ENCODE measurements around the gene FBXO33.

The FBXO33 gene

DNA sequence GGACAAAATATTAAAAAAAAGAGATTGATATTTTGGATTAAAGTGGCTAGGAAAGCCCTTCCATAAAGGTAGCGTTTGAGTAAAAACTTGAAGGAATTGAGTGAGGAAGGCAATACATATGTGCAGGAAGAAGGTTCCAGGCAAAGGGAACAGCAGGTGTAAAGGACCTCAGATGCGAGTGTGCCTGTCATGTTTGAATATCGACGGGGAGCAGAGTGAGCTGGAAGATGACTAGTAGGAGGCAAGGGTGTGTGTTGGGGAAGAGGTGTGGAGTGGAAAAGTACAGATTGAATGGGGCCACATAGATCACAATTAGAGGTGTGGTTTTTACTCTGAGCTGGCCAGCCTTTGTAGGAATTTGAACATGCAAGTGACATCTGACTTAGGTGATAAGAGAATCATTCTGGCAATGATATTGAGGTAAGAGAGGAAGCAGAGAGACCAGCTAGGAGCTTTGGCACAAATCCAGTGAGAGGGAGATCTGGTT lies 15.0 kb upstream of the FBXO33 start:
- H3K27me3 Mint-ChIP-seq (ENCODE audit: low read depth, poor library complexity): no peaks in the 10 kb centered on the region
- no peak for DNase-seq
- no peak overlapping the region for H3K4me3 Mint-ChIP-seq
- TF ChIP-seq, protein P1, sequence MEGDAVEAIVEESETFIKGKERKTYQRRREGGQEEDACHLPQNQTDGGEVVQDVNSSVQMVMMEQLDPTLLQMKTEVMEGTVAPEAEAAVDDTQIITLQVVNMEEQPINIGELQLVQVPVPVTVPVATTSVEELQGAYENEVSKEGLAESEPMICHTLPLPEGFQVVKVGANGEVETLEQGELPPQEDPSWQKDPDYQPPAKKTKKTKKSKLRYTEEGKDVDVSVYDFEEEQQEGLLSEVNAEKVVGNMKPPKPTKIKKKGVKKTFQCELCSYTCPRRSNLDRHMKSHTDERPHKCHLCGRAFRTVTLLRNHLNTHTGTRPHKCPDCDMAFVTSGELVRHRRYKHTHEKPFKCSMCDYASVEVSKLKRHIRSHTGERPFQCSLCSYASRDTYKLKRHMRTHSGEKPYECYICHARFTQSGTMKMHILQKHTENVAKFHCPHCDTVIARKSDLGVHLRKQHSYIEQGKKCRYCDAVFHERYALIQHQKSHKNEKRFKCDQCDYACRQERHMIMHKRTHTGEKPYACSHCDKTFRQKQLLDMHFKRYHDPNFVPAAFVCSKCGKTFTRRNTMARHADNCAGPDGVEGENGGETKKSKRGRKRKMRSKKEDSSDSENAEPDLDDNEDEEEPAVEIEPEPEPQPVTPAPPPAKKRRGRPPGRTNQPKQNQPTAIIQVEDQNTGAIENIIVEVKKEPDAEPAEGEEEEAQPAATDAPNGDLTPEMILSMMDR (IDR thresholded peaks at IDR 0.05): no peak
- H3K9me3 Mint-ChIP-seq: no peaks in the 10 kb centered on the region
- no peaks in the 10 kb centered on the region for H3K4me1 Mint-ChIP-seq
- H3K27ac Mint-ChIP-seq: no peak overlapping the region
- no peaks in the 10 kb centered on the region for H3K36me3 Mint-ChIP-seq (ENCODE audit: low read depth)

DNA sequence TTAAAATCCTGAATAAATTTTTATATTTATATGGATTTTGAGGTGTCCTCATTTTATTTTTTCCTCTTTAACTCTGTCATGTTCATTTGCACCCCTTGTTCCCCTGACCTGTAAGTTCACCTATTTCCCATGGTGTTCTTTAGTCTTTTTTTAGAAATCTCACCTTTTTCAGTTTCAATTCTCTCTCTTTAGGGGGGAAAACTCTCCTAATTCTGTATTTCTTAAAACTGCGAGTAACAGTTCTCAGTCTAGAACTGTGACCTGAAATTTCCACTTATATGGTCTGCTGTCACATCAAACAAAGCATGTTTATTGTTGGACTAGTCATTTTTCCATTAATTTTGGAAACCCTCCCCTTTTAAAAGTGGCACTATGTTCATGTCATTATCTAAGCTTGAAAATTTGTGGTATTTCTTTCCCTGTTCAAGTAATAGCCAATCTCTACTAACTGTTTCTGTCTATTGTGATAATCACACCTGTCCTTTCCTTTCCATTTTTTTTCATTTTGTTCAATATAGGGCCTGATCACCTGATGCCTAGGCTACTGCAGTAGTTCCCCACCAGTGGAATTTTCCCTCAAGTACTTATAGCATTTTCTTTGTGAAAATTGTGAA lies 14.0 kb upstream of the FBXO33 start:
- peaks cover 4% of the 10 kb centered on the region for H3K9me3 Mint-ChIP-seq
- no peak for DNase-seq
- no peaks in the 10 kb centered on the region for H3K36me3 Mint-ChIP-seq (ENCODE audit: low read depth)
- no peak overlapping the region for H3K27ac Mint-ChIP-seq
- TF ChIP-seq, protein P1 (IDR thresholded peaks at IDR 0.05): no peak
- no peaks in the 10 kb centered on the region for H3K4me1 Mint-ChIP-seq
- H3K27me3 Mint-ChIP-seq (ENCODE audit: low read depth, poor library complexity): no peaks in the 10 kb centered on the region
- H3K4me3 Mint-ChIP-seq: no peak overlapping the region

DNA sequence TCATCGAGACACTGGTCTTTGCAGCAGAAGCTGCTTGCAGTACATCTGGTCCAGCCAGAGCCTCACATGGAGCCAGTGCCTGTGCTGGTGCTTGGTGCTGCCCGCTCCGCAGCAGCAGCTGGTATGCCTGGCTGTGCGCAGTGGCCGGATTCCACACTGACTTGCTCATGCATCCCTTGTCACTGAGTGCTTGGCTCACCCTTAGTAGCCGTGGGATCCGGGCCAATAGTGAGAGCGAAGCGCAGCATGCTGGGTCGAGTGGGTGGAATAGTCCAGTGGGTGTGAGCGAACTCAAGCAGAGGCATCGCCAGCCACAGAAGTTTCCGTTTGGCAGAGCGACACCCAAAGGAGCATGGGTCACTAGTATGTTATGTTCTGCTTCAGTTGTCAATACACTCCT lies 10.1 kb upstream of the FBXO33 start:
- DNase-seq: no peak
- Mint-ChIP-seq H3K36me3 (ENCODE audit: low read depth) (no peaks in the 10 kb centered on the region), H3K4me1 (no peaks in the 10 kb centered on the region), H3K27me3 (ENCODE audit: low read depth, poor library complexity) (peaks cover 3% of the 10 kb centered on the region), H3K27ac (no peak overlapping the region), H3K4me3 (no peak overlapping the region), H3K9me3 (peaks cover 4% of the 10 kb centered on the region)
- TF ChIP-seq, protein P1 (IDR thresholded peaks at IDR 0.05): no peak

DNA sequence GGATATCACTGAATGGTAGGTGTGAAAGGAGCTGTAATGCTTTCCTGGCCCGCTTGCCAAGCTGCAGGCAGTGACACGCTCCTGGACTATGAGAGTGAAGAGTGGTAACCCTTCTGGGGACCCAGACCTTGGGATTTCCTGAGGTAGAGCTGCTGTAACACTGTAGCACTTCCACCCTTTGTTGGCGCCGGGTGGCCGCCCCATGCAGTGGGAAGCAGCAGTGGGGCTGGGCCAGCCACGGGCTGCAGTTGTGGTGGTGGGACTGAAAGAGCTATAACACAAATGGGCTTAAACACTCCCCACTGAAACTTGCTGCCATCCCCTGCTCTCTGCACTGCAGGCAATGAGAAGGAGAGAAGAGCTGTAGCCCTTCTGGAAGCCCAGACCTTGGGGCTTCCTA lies 9.6 kb upstream of the FBXO33 start:
- H3K4me3 Mint-ChIP-seq: no peak overlapping the region
- TF ChIP-seq, protein P1 (IDR thresholded peaks at IDR 0.05): no peak
- no peaks in the 10 kb centered on the region for H3K36me3 Mint-ChIP-seq (ENCODE audit: low read depth)
- no peaks in the 10 kb centered on the region for H3K4me1 Mint-ChIP-seq
- H3K9me3 Mint-ChIP-seq: peaks cover 4% of the 10 kb centered on the region
- peaks cover 3% of the 10 kb centered on the region for H3K27me3 Mint-ChIP-seq (ENCODE audit: low read depth, poor library complexity)
- H3K27ac Mint-ChIP-seq: no peak overlapping the region
- no peak for DNase-seq

DNA sequence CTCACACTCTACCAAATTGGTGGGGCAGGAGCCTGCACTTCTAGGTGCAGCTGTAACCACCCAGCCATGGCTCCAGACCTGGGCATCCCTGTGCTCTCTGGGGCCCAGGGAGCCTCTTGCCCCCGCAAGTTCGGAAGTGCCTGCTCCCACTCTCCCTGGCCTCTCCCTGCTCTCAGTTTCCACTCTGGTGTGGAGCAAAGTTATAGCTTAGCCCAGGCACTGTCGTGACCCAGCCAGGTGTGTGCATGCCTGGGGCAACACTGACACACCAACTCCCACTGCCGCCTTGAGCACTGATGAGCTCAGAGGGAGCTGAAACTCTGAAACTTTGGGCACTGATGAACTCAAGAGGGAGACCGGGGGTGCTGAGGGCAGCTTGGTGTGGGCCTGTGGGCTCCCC lies 8.7 kb upstream of the FBXO33 start:
- no peaks in the 10 kb centered on the region for H3K36me3 Mint-ChIP-seq (ENCODE audit: low read depth)
- no peaks in the 10 kb centered on the region for H3K4me1 Mint-ChIP-seq
- peaks cover 4% of the 10 kb centered on the region for H3K9me3 Mint-ChIP-seq
- no peak for DNase-seq
- peaks cover 3% of the 10 kb centered on the region for H3K27me3 Mint-ChIP-seq (ENCODE audit: low read depth, poor library complexity)
- no peak overlapping the region for H3K27ac Mint-ChIP-seq
- no peak overlapping the region for H3K4me3 Mint-ChIP-seq
- TF ChIP-seq, protein P1 (IDR thresholded peaks at IDR 0.05): no peak

DNA sequence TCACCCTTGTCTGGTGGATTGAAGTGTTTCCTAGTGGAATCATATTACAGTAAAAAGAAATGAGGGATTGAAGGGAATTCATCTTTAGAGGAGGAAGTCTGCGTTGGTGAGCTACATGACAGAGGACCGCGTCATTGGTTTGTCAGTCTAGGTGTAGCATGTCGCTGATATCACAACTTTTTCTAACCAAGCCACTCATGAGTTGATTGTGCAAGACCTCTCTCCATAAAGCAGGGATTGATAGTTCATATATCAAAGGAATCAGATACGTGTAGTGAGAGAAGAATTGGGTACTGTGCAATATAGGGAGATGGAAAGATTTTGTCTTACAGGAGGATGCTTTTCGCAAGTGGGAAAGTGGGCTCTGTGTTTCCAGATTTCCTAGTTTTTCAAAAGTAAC lies 3.0 kb upstream of the FBXO33 start:
- H3K9me3 Mint-ChIP-seq: no peaks in the 10 kb centered on the region
- peak overlapping the region; percentile 33 for H3K4me3 Mint-ChIP-seq
- no peaks in the 10 kb centered on the region for H3K36me3 Mint-ChIP-seq (ENCODE audit: low read depth)
- H3K4me1 Mint-ChIP-seq: peaks cover 25% of the 10 kb centered on the region
- TF ChIP-seq, protein P1 (IDR thresholded peaks at IDR 0.05): no peak
- H3K27ac Mint-ChIP-seq: no peak overlapping the region
- DNase-seq: no peak
- H3K27me3 Mint-ChIP-seq (ENCODE audit: low read depth, poor library complexity): peaks cover 3% of the 10 kb centered on the region
